Suppressor macrophage treated with lipopolysaccharide for 1 hour (primary cell): Measurements from ENCODE around the gene ORAI2.
"Not testable (repeated sequence)": the region's sequence is repeated elsewhere in the genome, so short reads cannot be mapped to it uniquely, and the experiment has no call there.

Source experiments
- DNase-seq, 3 donors: peaks; one replicate each; pipeline ENCODE4 v3.0.0-alpha.2; 2020 to 2022

The ORAI2 gene

DNA sequence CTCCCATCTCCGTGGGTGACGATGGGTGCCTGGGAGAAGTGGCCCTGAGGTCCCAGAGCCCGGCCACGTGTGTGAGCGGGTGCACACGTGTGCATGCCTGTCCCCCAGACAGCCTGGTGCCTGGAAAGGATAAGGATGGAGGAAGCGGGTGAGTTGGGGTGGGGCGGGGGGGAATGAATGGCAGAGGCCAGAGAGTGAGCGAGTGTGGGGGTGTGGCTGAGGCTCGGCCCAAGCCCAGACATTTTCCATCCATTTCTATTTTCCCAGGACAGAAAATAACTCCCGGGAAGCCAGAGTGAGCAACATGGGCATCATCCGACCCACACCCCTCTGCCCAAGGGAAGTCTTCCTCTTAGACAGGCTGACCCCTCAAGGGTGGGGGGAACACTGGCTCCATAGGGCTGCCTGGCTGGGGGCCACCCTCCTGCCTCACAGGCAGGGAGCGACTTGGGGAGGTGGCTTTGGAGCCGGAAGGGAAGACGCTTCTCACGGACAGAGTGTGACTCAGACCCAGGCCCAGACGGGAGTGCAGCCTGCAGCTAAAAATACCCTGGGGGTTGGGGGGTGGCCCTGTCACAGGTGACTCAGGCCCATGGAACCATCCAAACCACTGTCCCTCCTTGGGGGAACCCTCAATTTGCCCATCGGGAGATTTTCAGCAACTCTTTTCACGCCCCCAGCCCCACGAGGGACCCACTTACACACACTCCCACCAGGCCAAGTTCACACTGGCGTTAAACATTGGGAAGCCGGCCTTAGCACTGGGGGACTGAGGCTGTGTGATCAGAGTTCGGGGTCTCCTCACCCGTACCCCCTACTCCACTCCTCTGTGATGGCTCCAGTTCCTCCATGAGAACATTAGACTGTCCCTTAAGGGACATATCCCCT, 72.2 kb downstream of the ORAI2 start:
- DNase-seq, result not testable (repeated sequence)
